Measurements from ENCODE around the gene PKN2.

- TF ChIP-seq POLR2A (IDR thresholded peaks at IDR 0.05) (no peak), CTCF (IDR thresholded peaks at IDR 0.05) (no peak)
Observed at GRCh38 chr1:88777604-88778149, 93.6 kb downstream of the PKN2 start.

Measured in body of pancreas (tissue), 4 donors.